Measurements from ENCODE around the gene MTR. TPM values are rescaled to one million over a fixed set of nuclear protein-coding genes. Genes with fewer than 3 reads are reported as not detected.

The MTR gene
- total and polyA plus RNA-seq, 9 of the 15 experiments (the other 6 are each of a cell fraction or from before 2014, with no cell fraction given): 3.4 to 44.3 (median 20.3) TPM

- TF ChIP-seq CTCFL (IDR thresholded peaks at IDR 0.05; ENCODE audit: borderline replicate concordance, insufficient read depth, low read depth, low read length, poor library complexity, severe bottlenecking) (no peak), ZBTB9 (CRISPR knock-in tag; IDR thresholded peaks at IDR 0.05) (no peak), ELF4 (CRISPR knock-in tag; IDR thresholded peaks at IDR 0.05) (no peak), E2F8 (IDR thresholded peaks at IDR 0.05; ENCODE audit: low read depth, partially characterized antibody) (no peak)
Measured at GRCh38 chr1:236872075-236872666, 77.1 kb downstream of the MTR start (continued).

Measured in K562 (cell line).